DND-41 (cell line): ENCODE data around the gene CATSPERD.

Experiments
- CTCF ChIP-seq: IDR thresholded peaks from 2 replicates; pipeline ENCODE4 v1.5.1; 2012; ENCODE audit warnings: borderline replicate concordance, low read length, moderate library complexity, mild to moderate bottlenecking; ENCODE audit not compliant: poor library complexity, severe bottlenecking; ENCODE audit errors: extremely low read depth
- EZH2 ChIP-seq: IDR thresholded peaks from 3 replicates; pipeline ENCODE4 v1.6.1; 2012; ENCODE audit warnings: borderline replicate concordance, low read depth, mild to moderate bottlenecking, moderate library complexity, low read length, inconsistent platforms; ENCODE audit not compliant: severe bottlenecking

- peak; percentile 4 for TF ChIP-seq CTCF
- no peak for TF ChIP-seq EZH2
Measured at GRCh38 chr19:5680084-5680436, 40.4 kb upstream of the CATSPERD start.
